ENCODE data around the gene CAVIN4.

CAVIN4 gene

GRCh38 chr9:100584951-100585350 lies 7.1 kb downstream of the CAVIN4 start:
- DNase-seq (ENCODE audit: low spot score): no peak
- no peak overlapping the region for H3K27ac ChIP-seq
- TF ChIP-seq, protein P1, sequence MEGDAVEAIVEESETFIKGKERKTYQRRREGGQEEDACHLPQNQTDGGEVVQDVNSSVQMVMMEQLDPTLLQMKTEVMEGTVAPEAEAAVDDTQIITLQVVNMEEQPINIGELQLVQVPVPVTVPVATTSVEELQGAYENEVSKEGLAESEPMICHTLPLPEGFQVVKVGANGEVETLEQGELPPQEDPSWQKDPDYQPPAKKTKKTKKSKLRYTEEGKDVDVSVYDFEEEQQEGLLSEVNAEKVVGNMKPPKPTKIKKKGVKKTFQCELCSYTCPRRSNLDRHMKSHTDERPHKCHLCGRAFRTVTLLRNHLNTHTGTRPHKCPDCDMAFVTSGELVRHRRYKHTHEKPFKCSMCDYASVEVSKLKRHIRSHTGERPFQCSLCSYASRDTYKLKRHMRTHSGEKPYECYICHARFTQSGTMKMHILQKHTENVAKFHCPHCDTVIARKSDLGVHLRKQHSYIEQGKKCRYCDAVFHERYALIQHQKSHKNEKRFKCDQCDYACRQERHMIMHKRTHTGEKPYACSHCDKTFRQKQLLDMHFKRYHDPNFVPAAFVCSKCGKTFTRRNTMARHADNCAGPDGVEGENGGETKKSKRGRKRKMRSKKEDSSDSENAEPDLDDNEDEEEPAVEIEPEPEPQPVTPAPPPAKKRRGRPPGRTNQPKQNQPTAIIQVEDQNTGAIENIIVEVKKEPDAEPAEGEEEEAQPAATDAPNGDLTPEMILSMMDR (conservative IDR thresholded peaks at IDR 0.05; ENCODE audit: low read depth): no peak
- ChIA-PET CTCF (interaction anchor here (0.7 kb wide), 1 partner anchor 119 kb away, joined by 3 read pairs; no protein-coding TSS in a partner anchor), POLR2A (ENCODE audit: low non-redundant PET) (no interaction called here)

- TF ChIP-seq, protein P1 (conservative IDR thresholded peaks at IDR 0.05; ENCODE audit: low read depth): no peak
- ChIA-PET CTCF (no interaction called here), POLR2A (ENCODE audit: low non-redundant PET) (no interaction called here)
- no peak for DNase-seq (ENCODE audit: low spot score)
- no peak overlapping the region for H3K27ac ChIP-seq
These were observed 8.2 kb downstream of the CAVIN4 start for GRCh38 chr9:100586093-100586492.

GRCh38 chr9:100587375-100587774 lies 9.5 kb downstream of the CAVIN4 start:
- TF ChIP-seq, protein P1 (conservative IDR thresholded peaks at IDR 0.05; ENCODE audit: low read depth): no peak
- no peak for DNase-seq (ENCODE audit: low spot score)
- ChIA-PET CTCF (interaction anchor here (1.2 kb wide), 1 partner anchor 15 kb away, joined by 6 read pairs; no protein-coding TSS in a partner anchor), POLR2A (ENCODE audit: low non-redundant PET) (no interaction called here)
- H3K27ac ChIP-seq: no peak overlapping the region

GRCh38 chr9:100589582-100589981 lies 11.7 kb downstream of the CAVIN4 start:
- no peak for DNase-seq (ENCODE audit: low spot score)
- POLR2A ChIA-PET (ENCODE audit: low non-redundant PET): no interaction called here
- TF ChIP-seq, protein P1 (conservative IDR thresholded peaks at IDR 0.05; ENCODE audit: low read depth): no peak
- no peak overlapping the region for H3K27ac ChIP-seq
- CTCF ChIA-PET: interaction anchor here (0.6 to 0.7 kb wide), 2 partner anchors 275 to 412 kb away, joined by 3 to 7 read pairs; no protein-coding TSS in a partner anchor

DNA sequence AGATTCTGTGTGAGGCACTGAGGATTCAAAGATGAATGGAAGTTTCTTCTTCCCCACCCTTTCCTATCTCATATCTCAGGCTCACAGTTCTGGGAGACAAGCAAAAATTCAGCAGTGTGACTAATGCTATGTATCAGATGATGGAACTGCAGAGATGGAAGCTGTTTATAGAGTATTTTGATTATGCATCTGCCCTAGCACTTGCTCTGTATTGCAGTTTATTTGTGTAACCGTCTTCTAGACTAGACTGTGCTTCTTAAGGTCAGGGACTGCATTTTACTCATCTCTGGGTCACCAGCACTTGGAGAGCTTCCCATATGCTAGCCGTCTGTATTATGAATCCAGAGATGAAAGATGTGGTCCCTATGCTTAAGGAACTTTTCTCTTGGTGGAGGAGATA lies 12.6 kb downstream of the CAVIN4 start:
- no peak overlapping the region for H3K27ac ChIP-seq
- POLR2A ChIA-PET (ENCODE audit: low non-redundant PET): no interaction called here
- DNase-seq (ENCODE audit: low spot score): no peak
- CTCF ChIA-PET: interaction anchor here (0.6 to 2.0 kb wide), 2 partner anchors 11 to 1207 kb away, joined by 3 to 8 read pairs; no protein-coding TSS in a partner anchor
- TF ChIP-seq, protein P1 (conservative IDR thresholded peaks at IDR 0.05; ENCODE audit: low read depth): no peak

DNA sequence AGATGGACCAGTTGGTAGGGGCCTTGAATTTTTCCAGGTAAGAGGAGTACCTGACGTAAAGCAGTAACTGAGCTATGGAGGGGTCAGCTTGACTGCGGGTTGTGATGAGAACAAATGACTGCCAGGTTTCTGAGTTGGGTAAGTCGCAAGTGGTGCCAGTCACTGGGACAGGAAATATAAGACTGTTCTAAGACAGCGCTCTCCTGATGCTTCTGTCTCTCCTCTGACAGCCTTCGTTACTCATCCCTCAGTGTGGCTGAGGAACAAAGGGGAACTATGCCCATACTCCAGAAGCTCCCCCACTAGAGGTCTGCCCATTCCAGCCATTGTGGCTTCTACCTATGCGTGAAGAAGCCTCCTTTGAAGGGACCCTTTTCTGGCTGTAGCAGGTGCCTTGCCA lies 13.3 kb downstream of the CAVIN4 start:
- ChIA-PET POLR2A (ENCODE audit: low non-redundant PET) (no interaction called here), CTCF (interaction anchor here (0.6 to 2.0 kb wide), 3 partner anchors 10 to 1207 kb away, joined by 3 to 8 read pairs (median 3); no protein-coding TSS in a partner anchor)
- H3K27ac ChIP-seq: no peak overlapping the region
- TF ChIP-seq, protein P1 (conservative IDR thresholded peaks at IDR 0.05; ENCODE audit: low read depth): no peak
- DNase-seq (ENCODE audit: low spot score): no peak
